ENCODE measurements around the gene AP1AR. TPM values are rescaled to one million over a fixed set of nuclear protein-coding genes. Genes with fewer than 3 reads are reported as not detected.

Gene AP1AR
- total RNA-seq, 1 experiment from 2014 or later = 30.8 TPM

- Mint-ChIP-seq H3K27me3 (ENCODE audit: unreplicated experiment) (no peaks in the 10 kb centered on the region), H3K36me3 (ENCODE audit: insufficient read depth, unreplicated experiment) (no peaks in the 10 kb centered on the region), H3K27ac (ENCODE audit: unreplicated experiment) (no peak overlapping the region), H3K9me3 (ENCODE audit: low read depth, unreplicated experiment) (no peaks in the 10 kb centered on the region), H3K4me1 (ENCODE audit: low read depth, unreplicated experiment) (no peaks in the 10 kb centered on the region), H3K4me3 (ENCODE audit: low read depth, unreplicated experiment) (no peak overlapping the region)
- intact Hi-C loops (cut with micrococcal nuclease; ENCODE audit: unreplicated experiment) = no loop called here
- CTCF ChIA-PET = no interaction called here
- BruUV-seq (replicated peaks) = no TSS peak
- no peak for TF ChIP-seq CTCF (IDR thresholded peaks at IDR 0.05; ENCODE audit: unreplicated experiment)
- no peak for DNase-seq
Measured at GRCh38 chr4:112270051-112270450, 38.5 kb downstream of the AP1AR start.

GRCh38 chr4:112270640-112271421, 39.2 kb downstream of the AP1AR start:
- H3K4me1 Mint-ChIP-seq (ENCODE audit: low read depth, unreplicated experiment) = no peaks in the 10 kb centered on the region
- no TSS peak for BruUV-seq (replicated peaks)
- TF ChIP-seq CTCF (IDR thresholded peaks at IDR 0.05; ENCODE audit: unreplicated experiment) = no peak
- no peaks in the 10 kb centered on the region for H3K36me3 Mint-ChIP-seq (ENCODE audit: insufficient read depth, unreplicated experiment)
- no peaks in the 10 kb centered on the region for H3K27me3 Mint-ChIP-seq (ENCODE audit: unreplicated experiment)
- intact Hi-C loops (cut with micrococcal nuclease; ENCODE audit: unreplicated experiment) = no loop called here
- H3K27ac Mint-ChIP-seq (ENCODE audit: unreplicated experiment) = no peak overlapping the region
- H3K9me3 Mint-ChIP-seq (ENCODE audit: low read depth, unreplicated experiment) = no peaks in the 10 kb centered on the region
- no peak overlapping the region for H3K4me3 Mint-ChIP-seq (ENCODE audit: low read depth, unreplicated experiment)
- CTCF ChIA-PET = no interaction called here
- DNase-seq = no peak

- DNase-seq = no peak
- CTCF ChIA-PET = no interaction called here
- BruUV-seq (replicated peaks) = no TSS peak
- Mint-ChIP-seq H3K4me3 (ENCODE audit: low read depth, unreplicated experiment) (no peak overlapping the region), H3K36me3 (ENCODE audit: insufficient read depth, unreplicated experiment) (no peaks in the 10 kb centered on the region), H3K9me3 (ENCODE audit: low read depth, unreplicated experiment) (no peaks in the 10 kb centered on the region), H3K27me3 (ENCODE audit: unreplicated experiment) (no peaks in the 10 kb centered on the region), H3K27ac (ENCODE audit: unreplicated experiment) (no peak overlapping the region), H3K4me1 (ENCODE audit: low read depth, unreplicated experiment) (no peaks in the 10 kb centered on the region)
- intact Hi-C loops (cut with micrococcal nuclease; ENCODE audit: unreplicated experiment) = no loop called here
- no peak for TF ChIP-seq CTCF (IDR thresholded peaks at IDR 0.05; ENCODE audit: unreplicated experiment)
Measured at GRCh38 chr4:112272292-112272691, 40.7 kb downstream of the AP1AR start.

GRCh38 chr4:112274959-112275358, 43.4 kb downstream of the AP1AR start:
- intact Hi-C loops (cut with micrococcal nuclease; ENCODE audit: unreplicated experiment) = no loop called here
- BruUV-seq (replicated peaks) = no TSS peak
- no peak overlapping the region for H3K27ac Mint-ChIP-seq (ENCODE audit: unreplicated experiment)

More at GRCh38 chr4:112274959-112275358, 43.4 kb downstream of the AP1AR start:
- H3K4me1 Mint-ChIP-seq (ENCODE audit: low read depth, unreplicated experiment) = no peaks in the 10 kb centered on the region
- CTCF ChIA-PET = no interaction called here
- no peaks in the 10 kb centered on the region for H3K9me3 Mint-ChIP-seq (ENCODE audit: low read depth, unreplicated experiment)
- H3K36me3 Mint-ChIP-seq (ENCODE audit: insufficient read depth, unreplicated experiment) = no peaks in the 10 kb centered on the region
- no peak for TF ChIP-seq CTCF (IDR thresholded peaks at IDR 0.05; ENCODE audit: unreplicated experiment)
- DNase-seq = no peak
- H3K4me3 Mint-ChIP-seq (ENCODE audit: low read depth, unreplicated experiment) = no peak overlapping the region
- H3K27me3 Mint-ChIP-seq (ENCODE audit: unreplicated experiment) = no peaks in the 10 kb centered on the region

Measured in Calu3 (cell line).